ENCODE results near the gene RAB26. TPM values are rescaled to one million over a fixed set of nuclear protein-coding genes. Genes with fewer than 3 reads are reported as not detected.

RAB26 gene
- polyA plus RNA-seq, 1 donor from 2014 or later: 4.9 TPM

- TF ChIP-seq MXI1 (conservative IDR thresholded peaks at IDR 0.05; ENCODE audit: poor library complexity, severe bottlenecking) (no peak), SMC3 (conservative IDR thresholded peaks at IDR 0.05; ENCODE audit: poor library complexity) (no peak), EP300 (conservative IDR thresholded peaks at IDR 0.05; ENCODE audit: poor library complexity, severe bottlenecking) (no peak), POLR2AphosphoS5 (IDR thresholded peaks at IDR 0.05) (no peak), RAD21 (conservative IDR thresholded peaks at IDR 0.05) (no peak), EZH2 (IDR thresholded peaks at IDR 0.05; ENCODE audit: borderline replicate concordance, insufficient read depth, low read length, poor library complexity, severe bottlenecking) (no peak), CTCF (IDR thresholded peaks at IDR 0.05; ENCODE audit: poor library complexity, severe bottlenecking) (no peak), TAF1 (IDR thresholded peaks at IDR 0.05; ENCODE audit: low read depth) (no peak)
- TF ChIP-seq, protein P1, sequence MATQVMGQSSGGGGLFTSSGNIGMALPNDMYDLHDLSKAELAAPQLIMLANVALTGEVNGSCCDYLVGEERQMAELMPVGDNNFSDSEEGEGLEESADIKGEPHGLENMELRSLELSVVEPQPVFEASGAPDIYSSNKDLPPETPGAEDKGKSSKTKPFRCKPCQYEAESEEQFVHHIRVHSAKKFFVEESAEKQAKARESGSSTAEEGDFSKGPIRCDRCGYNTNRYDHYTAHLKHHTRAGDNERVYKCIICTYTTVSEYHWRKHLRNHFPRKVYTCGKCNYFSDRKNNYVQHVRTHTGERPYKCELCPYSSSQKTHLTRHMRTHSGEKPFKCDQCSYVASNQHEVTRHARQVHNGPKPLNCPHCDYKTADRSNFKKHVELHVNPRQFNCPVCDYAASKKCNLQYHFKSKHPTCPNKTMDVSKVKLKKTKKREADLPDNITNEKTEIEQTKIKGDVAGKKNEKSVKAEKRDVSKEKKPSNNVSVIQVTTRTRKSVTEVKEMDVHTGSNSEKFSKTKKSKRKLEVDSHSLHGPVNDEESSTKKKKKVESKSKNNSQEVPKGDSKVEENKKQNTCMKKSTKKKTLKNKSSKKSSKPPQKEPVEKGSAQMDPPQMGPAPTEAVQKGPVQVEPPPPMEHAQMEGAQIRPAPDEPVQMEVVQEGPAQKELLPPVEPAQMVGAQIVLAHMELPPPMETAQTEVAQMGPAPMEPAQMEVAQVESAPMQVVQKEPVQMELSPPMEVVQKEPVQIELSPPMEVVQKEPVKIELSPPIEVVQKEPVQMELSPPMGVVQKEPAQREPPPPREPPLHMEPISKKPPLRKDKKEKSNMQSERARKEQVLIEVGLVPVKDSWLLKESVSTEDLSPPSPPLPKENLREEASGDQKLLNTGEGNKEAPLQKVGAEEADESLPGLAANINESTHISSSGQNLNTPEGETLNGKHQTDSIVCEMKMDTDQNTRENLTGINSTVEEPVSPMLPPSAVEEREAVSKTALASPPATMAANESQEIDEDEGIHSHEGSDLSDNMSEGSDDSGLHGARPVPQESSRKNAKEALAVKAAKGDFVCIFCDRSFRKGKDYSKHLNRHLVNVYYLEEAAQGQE (IDR thresholded peaks at IDR 0.05; ENCODE audit: borderline replicate concordance): no peak
- Histone ChIP-seq H3K9me3 (ENCODE audit: low read length) (no peaks in the 10 kb centered on the region), H3K79me2 (replicated peaks; ENCODE audit: insufficient read depth, low read length) (no peaks in the 10 kb centered on the region), H3K4me3 (ENCODE audit: low read length) (no peak overlapping the region), H3K9ac (ENCODE audit: low read length) (no peak overlapping the region), H3K27ac (ENCODE audit: low read length) (no peak overlapping the region), H3F3A (ENCODE audit: insufficient read depth, low read length, poor library complexity, severe bottlenecking) (no peaks in the 10 kb centered on the region), H3K27me3 (ENCODE audit: insufficient read depth, low read depth, low read length) (no peaks in the 10 kb centered on the region), H3K36me3 (ENCODE audit: insufficient read depth, low read length) (no peaks in the 10 kb centered on the region), H3K4me2 (ENCODE audit: low read length) (no peak overlapping the region), H3K9me2 (ENCODE audit: insufficient read depth, low read length) (no peaks in the 10 kb centered on the region), H4K20me1 (ENCODE audit: insufficient read depth) (no peaks in the 10 kb centered on the region), H2AFZ (ENCODE audit: low read depth, low read length) (no peak overlapping the region)
These were observed 32.0 kb downstream of the RAB26 start for GRCh38 chr16:2180461-2180860.

GRCh38 chr16:2180962-2181923 is 32.8 kb downstream of the RAB26 start:
- H3K4me3 ChIP-seq (ENCODE audit: low read length): no peak overlapping the region
- H3K9ac ChIP-seq (ENCODE audit: low read length): no peak overlapping the region
- no peaks in the 10 kb centered on the region for H3K9me3 ChIP-seq (ENCODE audit: low read length)
- no peak overlapping the region for H2AFZ ChIP-seq (ENCODE audit: low read depth, low read length)
- H3K4me2 ChIP-seq (ENCODE audit: low read length): no peak overlapping the region
- no peaks in the 10 kb centered on the region for H3F3A ChIP-seq (ENCODE audit: insufficient read depth, low read length, poor library complexity, severe bottlenecking)
- H3K27ac ChIP-seq (ENCODE audit: low read length): no peak overlapping the region
- no peaks in the 10 kb centered on the region for H3K27me3 ChIP-seq (ENCODE audit: insufficient read depth, low read depth, low read length)
- no peaks in the 10 kb centered on the region for H4K20me1 ChIP-seq (ENCODE audit: insufficient read depth)
- no peaks in the 10 kb centered on the region for H3K9me2 ChIP-seq (ENCODE audit: insufficient read depth, low read length)
- H3K79me2 ChIP-seq (replicated peaks; ENCODE audit: insufficient read depth, low read length): no peaks in the 10 kb centered on the region
- no peak for TF ChIP-seq EP300 (conservative IDR thresholded peaks at IDR 0.05; ENCODE audit: poor library complexity, severe bottlenecking)
- TF ChIP-seq MXI1 (conservative IDR thresholded peaks at IDR 0.05; ENCODE audit: poor library complexity, severe bottlenecking): no peak
- TF ChIP-seq CTCF (IDR thresholded peaks at IDR 0.05; ENCODE audit: poor library complexity, severe bottlenecking): no peak
- TF ChIP-seq TAF1 (IDR thresholded peaks at IDR 0.05; ENCODE audit: low read depth): no peak
- TF ChIP-seq, protein P1 (IDR thresholded peaks at IDR 0.05; ENCODE audit: borderline replicate concordance): no peak
- TF ChIP-seq RAD21 (conservative IDR thresholded peaks at IDR 0.05): no peak
- TF ChIP-seq POLR2AphosphoS5 (IDR thresholded peaks at IDR 0.05): no peak
- TF ChIP-seq SMC3 (conservative IDR thresholded peaks at IDR 0.05; ENCODE audit: poor library complexity): no peak
- H3K36me3 ChIP-seq (ENCODE audit: insufficient read depth, low read length): no peaks in the 10 kb centered on the region
